BLaER1 treated with 17β-estradiol and CSF1 and Interleukin-3, amounts not matched to agents 10 nM and 100 nM (cell line): ENCODE data around the gene EP300.
"Not testable (repeated sequence)": the region's sequence is repeated elsewhere in the genome, so short reads cannot be mapped to it uniquely, and the experiment has no call there.

Source experiments
- H3K27ac ChIP-seq, 11 experiments: shearing (Covaris generic); formaldehyde crosslinking; 2 replicates each; pipeline ENCODE4 v1.8.1; 2022
- H3K27me3 ChIP-seq, 11 experiments: shearing (Covaris generic); formaldehyde crosslinking; 2 replicates each; pipeline ENCODE4 v1.8.1; 2022
- H3K36me3 ChIP-seq, 11 experiments: shearing (Covaris generic); formaldehyde crosslinking; 2 replicates each; pipeline ENCODE4 v1.8.1; 2022
- H3K4me1 ChIP-seq, 10 experiments: shearing (Covaris generic); formaldehyde crosslinking; 2 replicates each; pipeline ENCODE4 v1.8.1; 2022
- H3K4me2 ChIP-seq, 11 experiments: shearing (Covaris generic); formaldehyde crosslinking; 2 replicates each; pipeline ENCODE4 v1.8.1; 2022
- H3K4me3 ChIP-seq, 10 experiments: shearing (Covaris generic); formaldehyde crosslinking; 2 replicates each; pipeline ENCODE4 v1.8.1; 2022
- H3K9ac ChIP-seq, 11 experiments: shearing (Covaris generic); formaldehyde crosslinking; 2 replicates each; pipeline ENCODE4 v1.8.1; 2022
- H3K9me3 ChIP-seq, 11 experiments: shearing (Covaris generic); formaldehyde crosslinking; replicated peaks in 1 of 11; 2 replicates each; pipeline ENCODE4 v1.8.1; 2022
- H4K20me1 ChIP-seq, 11 experiments: shearing (Covaris generic); formaldehyde crosslinking; 2 replicates each; pipeline ENCODE4 v1.8.1; 2022
- Cebpa-rat ChIP-seq, 11 experiments: shearing (Covaris generic); IDR thresholded peaks; 2 replicates each; pipeline ENCODE4 v1.8.1; 2022

The EP300 gene

GRCh38 chr22:41123151-41123550, 30.8 kb downstream of the EP300 start:
- H4K20me1 ChIP-seq, result peaks cover 83 to 100% (median 99%) of the 10 kb centered on the region in 11 experiments
- H3K36me3 ChIP-seq, result peaks cover 93 to 100% (median 99%) of the 10 kb centered on the region in 11 experiments
- peaks cover 0 to 10% (median 0%) of the 10 kb centered on the region in 10 experiments; a peak in 2 of 20 replicates for H3K4me1 ChIP-seq
- H3K4me2 ChIP-seq, result no peak overlapping the region
- no peak overlapping the region for H3K9ac ChIP-seq
- no peaks in the 10 kb centered on the region for H3K9me3 ChIP-seq
- no peak for TF ChIP-seq Cebpa-rat (IDR thresholded peaks at IDR 0.05)
- H3K27ac ChIP-seq, result no peak overlapping the region
- H3K4me3 ChIP-seq, result no peak overlapping the region
- H3K27me3 ChIP-seq, result no peaks in the 10 kb centered on the region

- TF ChIP-seq Cebpa-rat (IDR thresholded peaks at IDR 0.05), result no peak
- no peak overlapping the region for H3K4me3 ChIP-seq
These were observed 31.7 kb downstream of the EP300 start for GRCh38 chr22:41124086-41124485.

GRCh38 chr22:41127451-41127850, 35.1 kb downstream of the EP300 start:
- no peak overlapping the region for H3K27ac ChIP-seq
- no peak overlapping the region for H3K4me3 ChIP-seq
- no peaks in the 10 kb centered on the region for H3K27me3 ChIP-seq
- H3K9ac ChIP-seq, result no peak overlapping the region
- peaks cover 0 to 16% (median 0%) of the 10 kb centered on the region in 10 experiments; a peak in 4 of 20 replicates for H3K4me1 ChIP-seq
- no peaks in the 10 kb centered on the region for H3K9me3 ChIP-seq
- H3K36me3 ChIP-seq, result peaks cover 93 to 100% (median 99%) of the 10 kb centered on the region in 11 experiments
- no peak overlapping the region for H3K4me2 ChIP-seq
- no peak for TF ChIP-seq Cebpa-rat (IDR thresholded peaks at IDR 0.05)
- H4K20me1 ChIP-seq, result peaks cover 44 to 100% (median 91%) of the 10 kb centered on the region in 11 experiments

More at GRCh38 chr22:41124086-41124485, 31.7 kb downstream of the EP300 start:
- H3K9ac ChIP-seq, result no peak overlapping the region
- no peaks in the 10 kb centered on the region for H3K27me3 ChIP-seq
- H3K9me3 ChIP-seq, result no peaks in the 10 kb centered on the region
- H3K36me3 ChIP-seq, result peaks cover 93 to 100% (median 99%) of the 10 kb centered on the region in 11 experiments
- no peak overlapping the region for H3K4me2 ChIP-seq
- no peak overlapping the region for H3K27ac ChIP-seq
- H3K4me1 ChIP-seq, result peaks cover 0 to 10% (median 0%) of the 10 kb centered on the region in 10 experiments; a peak in 2 of 20 replicates
- H4K20me1 ChIP-seq, result peaks cover 74 to 100% (median 98%) of the 10 kb centered on the region in 11 experiments

GRCh38 chr22:41128606-41129005, 36.2 kb downstream of the EP300 start:
- Histone ChIP-seq H3K4me1 (peaks cover 0 to 19% (median 0%) of the 10 kb centered on the region in 10 experiments; a peak in 4 of 20 replicates), H3K4me3 (no peak overlapping the region), H3K36me3 (peaks cover 94 to 100% (median 100%) of the 10 kb centered on the region in 11 experiments), H4K20me1 (peaks cover 41 to 100% (median 90%) of the 10 kb centered on the region in 11 experiments), H3K4me2 (no peak overlapping the region), H3K9me3 (no peaks in the 10 kb centered on the region), H3K27ac (no peak overlapping the region), H3K9ac (no peak overlapping the region), H3K27me3 (no peaks in the 10 kb centered on the region)
- TF ChIP-seq Cebpa-rat (IDR thresholded peaks at IDR 0.05), result no peak

- TF ChIP-seq Cebpa-rat (IDR thresholded peaks at IDR 0.05), result no peak
These were observed 40.2 kb downstream of the EP300 start for GRCh38 chr22:41132550-41132949.

GRCh38 chr22:41140365-41140957, 48.1 kb downstream of the EP300 start:
- H3K4me3 ChIP-seq, result no peak overlapping the region
- no peak for TF ChIP-seq Cebpa-rat (IDR thresholded peaks at IDR 0.05)
- H3K9ac ChIP-seq, result no peak overlapping the region
- H3K4me2 ChIP-seq, result no peak overlapping the region
- H3K27me3 ChIP-seq, result no peaks in the 10 kb centered on the region
- H3K36me3 ChIP-seq, result peaks cover 100% of the 10 kb centered on the region in 11 experiments
- no peaks in the 10 kb centered on the region for H3K4me1 ChIP-seq
- no peak overlapping the region for H3K27ac ChIP-seq
- H4K20me1 ChIP-seq, result peaks cover 24 to 100% (median 83%) of the 10 kb centered on the region in 11 experiments
- H3K9me3 ChIP-seq, result no peaks in the 10 kb centered on the region

More at GRCh38 chr22:41132550-41132949, 40.2 kb downstream of the EP300 start:
- peaks cover 33 to 100% (median 90%) of the 10 kb centered on the region in 11 experiments for H4K20me1 ChIP-seq
- no peak overlapping the region for H3K9ac ChIP-seq
- no peak overlapping the region for H3K4me3 ChIP-seq
- H3K4me2 ChIP-seq, result peak overlapping the region in 1 of 11 experiments; percentile 9; a peak in 1 of 22 replicates
- H3K9me3 ChIP-seq, result no peaks in the 10 kb centered on the region
- peaks cover 0 to 11% (median 0%) of the 10 kb centered on the region in 10 experiments; a peak in 4 of 20 replicates for H3K4me1 ChIP-seq
- H3K27ac ChIP-seq, result no peak overlapping the region
- peaks cover 97 to 100% (median 100%) of the 10 kb centered on the region in 11 experiments for H3K36me3 ChIP-seq
- no peaks in the 10 kb centered on the region for H3K27me3 ChIP-seq

- H3K9ac ChIP-seq, H3K27me3 ChIP-seq, H3K4me3 ChIP-seq, H3K27ac ChIP-seq, H3K4me1 ChIP-seq, H3K4me2 ChIP-seq, H3K9me3 ChIP-seq: not testable (repeated sequence)
- Histone ChIP-seq H4K20me1 (peaks cover 36 to 99% (median 74%) of the 10 kb centered on the region in 11 experiments; a peak in 21 of 22 replicates), H3K36me3 (peaks cover 100% of the 10 kb centered on the region in 11 experiments)
These were observed 53.5 kb downstream of the EP300 start for GRCh38 chr22:41145921-41146320.

GRCh38 chr22:41146573-41146972, 54.2 kb downstream of the EP300 start:
- Histone ChIP-seq H3K4me3 (no peak overlapping the region), H3K9me3 (no peaks in the 10 kb centered on the region), H3K27ac (no peak overlapping the region), H3K4me2 (no peak overlapping the region), H4K20me1 (peaks cover 37 to 99% (median 69%) of the 10 kb centered on the region in 11 experiments; a peak in 21 of 22 replicates), H3K27me3 (no peaks in the 10 kb centered on the region), H3K9ac (no peak overlapping the region), H3K4me1 (no peaks in the 10 kb centered on the region), H3K36me3 (peaks cover 100% of the 10 kb centered on the region in 11 experiments)
- TF ChIP-seq Cebpa-rat (IDR thresholded peaks at IDR 0.05), result no peak

GRCh38 chr22:41147722-41148121, 55.3 kb downstream of the EP300 start:
- Histone ChIP-seq H3K27ac (no peak overlapping the region), H3K27me3 (no peaks in the 10 kb centered on the region), H3K9ac (no peak overlapping the region), H3K4me2 (no peak overlapping the region), H4K20me1 (peaks cover 40 to 99% (median 74%) of the 10 kb centered on the region in 11 experiments; a peak in 20 of 22 replicates), H3K36me3 (peaks cover 100% of the 10 kb centered on the region in 11 experiments), H3K4me3 (no peak overlapping the region), H3K4me1 (no peaks in the 10 kb centered on the region), H3K9me3 (no peaks in the 10 kb centered on the region)
- no peak for TF ChIP-seq Cebpa-rat (IDR thresholded peaks at IDR 0.05)
